Measurements from ENCODE around the gene IL11. TPM values are rescaled to one million over a fixed set of nuclear protein-coding genes. Genes with fewer than 3 reads are reported as not detected.

Gene IL11
- total and polyA plus RNA-seq, 2 of the 13 experiments (the other 11 are each of a cell fraction or from before 2014, with no cell fraction given): 2.5 to 2.9 TPM

DNA sequence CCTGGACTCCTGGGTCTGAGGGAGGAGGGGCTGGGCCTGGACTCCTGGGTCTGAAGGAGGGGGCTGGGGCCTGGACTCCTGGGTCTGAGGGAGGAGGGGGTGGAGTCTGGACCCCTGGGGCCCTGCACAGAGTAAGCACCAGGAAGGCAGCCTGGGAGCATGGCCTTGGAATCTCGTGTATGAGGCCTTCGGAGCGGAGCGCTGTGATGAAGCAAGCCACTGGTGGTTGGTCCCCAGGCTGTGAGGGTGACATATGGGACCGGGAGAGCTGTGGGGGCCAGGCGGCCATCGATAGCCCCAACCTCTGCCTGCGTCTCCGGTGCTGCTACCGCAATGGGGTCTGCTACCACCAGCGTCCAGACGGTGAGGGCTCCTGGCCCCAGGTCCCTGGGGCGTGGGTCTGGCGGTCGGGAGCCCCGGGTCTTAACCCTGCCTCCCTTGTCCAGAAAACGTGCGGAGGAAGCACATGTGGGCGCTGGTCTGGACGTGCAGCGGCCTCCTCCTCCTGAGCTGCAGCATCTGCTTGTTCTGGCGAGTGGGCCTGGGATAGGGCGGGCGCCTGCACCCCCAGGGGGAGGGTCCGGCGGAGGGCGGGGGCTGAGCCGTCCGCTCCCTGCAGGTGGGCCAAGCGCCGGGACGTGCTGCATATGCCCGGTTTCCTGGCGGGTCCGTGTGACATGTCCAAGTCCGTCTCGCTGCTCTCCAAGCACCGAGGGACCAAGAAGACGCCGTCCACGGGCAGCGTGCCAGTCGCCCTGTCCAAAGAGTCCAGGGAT, 7.3 kb upstream of the IL11 start (continued):
- TF ChIP-seq, protein P1, sequence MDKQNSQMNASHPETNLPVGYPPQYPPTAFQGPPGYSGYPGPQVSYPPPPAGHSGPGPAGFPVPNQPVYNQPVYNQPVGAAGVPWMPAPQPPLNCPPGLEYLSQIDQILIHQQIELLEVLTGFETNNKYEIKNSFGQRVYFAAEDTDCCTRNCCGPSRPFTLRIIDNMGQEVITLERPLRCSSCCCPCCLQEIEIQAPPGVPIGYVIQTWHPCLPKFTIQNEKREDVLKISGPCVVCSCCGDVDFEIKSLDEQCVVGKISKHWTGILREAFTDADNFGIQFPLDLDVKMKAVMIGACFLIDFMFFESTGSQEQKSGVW (CRISPR knock-in tag; IDR thresholded peaks at IDR 0.05; ENCODE audit: borderline replicate concordance): no peak
- TF ChIP-seq, protein P2, sequence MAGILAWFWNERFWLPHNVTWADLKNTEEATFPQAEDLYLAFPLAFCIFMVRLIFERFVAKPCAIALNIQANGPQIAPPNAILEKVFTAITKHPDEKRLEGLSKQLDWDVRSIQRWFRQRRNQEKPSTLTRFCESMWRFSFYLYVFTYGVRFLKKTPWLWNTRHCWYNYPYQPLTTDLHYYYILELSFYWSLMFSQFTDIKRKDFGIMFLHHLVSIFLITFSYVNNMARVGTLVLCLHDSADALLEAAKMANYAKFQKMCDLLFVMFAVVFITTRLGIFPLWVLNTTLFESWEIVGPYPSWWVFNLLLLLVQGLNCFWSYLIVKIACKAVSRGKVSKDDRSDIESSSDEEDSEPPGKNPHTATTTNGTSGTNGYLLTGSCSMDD (CRISPR knock-in tag; IDR thresholded peaks at IDR 0.05): no peak
- no peak for TF ChIP-seq ZNF335 (CRISPR knock-in tag; IDR thresholded peaks at IDR 0.05)
- TF ChIP-seq KLF6 (CRISPR knock-in tag; IDR thresholded peaks at IDR 0.05): no peak
- no peak for TF ChIP-seq HNF4G (IDR thresholded peaks at IDR 0.05; ENCODE audit: borderline replicate concordance, low read depth, low read length)
- TF ChIP-seq HNF4G (CRISPR knock-in tag; IDR thresholded peaks at IDR 0.05; ENCODE audit: borderline replicate concordance, low read depth): no peak
- TF ChIP-seq ZNF274 (CRISPR knock-in tag; IDR thresholded peaks at IDR 0.05): no peak
- TF ChIP-seq TP53 (CRISPR knock-in tag; conservative IDR thresholded peaks at IDR 0.05): no peak
- TF ChIP-seq, protein P3, sequence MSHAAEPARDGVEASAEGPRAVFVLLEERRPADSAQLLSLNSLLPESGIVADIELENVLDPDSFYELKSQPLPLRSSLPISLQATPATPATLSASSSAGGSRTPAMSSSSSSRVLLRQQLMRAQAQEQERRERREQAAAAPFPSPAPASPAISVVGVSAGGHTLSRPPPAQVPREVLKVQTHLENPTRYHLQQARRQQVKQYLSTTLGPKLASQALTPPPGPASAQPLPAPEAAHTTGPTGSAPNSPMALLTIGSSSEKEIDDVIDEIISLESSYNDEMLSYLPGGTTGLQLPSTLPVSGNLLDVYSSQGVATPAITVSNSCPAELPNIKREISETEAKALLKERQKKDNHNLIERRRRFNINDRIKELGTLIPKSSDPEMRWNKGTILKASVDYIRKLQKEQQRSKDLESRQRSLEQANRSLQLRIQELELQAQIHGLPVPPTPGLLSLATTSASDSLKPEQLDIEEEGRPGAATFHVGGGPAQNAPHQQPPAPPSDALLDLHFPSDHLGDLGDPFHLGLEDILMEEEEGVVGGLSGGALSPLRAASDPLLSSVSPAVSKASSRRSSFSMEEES (CRISPR knock-in tag; IDR thresholded peaks at IDR 0.05): no peak
- TF ChIP-seq ZKSCAN8 (CRISPR knock-in tag; IDR thresholded peaks at IDR 0.05; ENCODE audit: borderline replicate concordance): 0 out of 2 replicates have a peak, but pooled peaks have one; percentile 19
- TF ChIP-seq HOXA3 (CRISPR knock-in tag; IDR thresholded peaks at IDR 0.05): peak; percentile 30; the same call in 1 of the 2 replicates
- TF ChIP-seq, protein P4, sequence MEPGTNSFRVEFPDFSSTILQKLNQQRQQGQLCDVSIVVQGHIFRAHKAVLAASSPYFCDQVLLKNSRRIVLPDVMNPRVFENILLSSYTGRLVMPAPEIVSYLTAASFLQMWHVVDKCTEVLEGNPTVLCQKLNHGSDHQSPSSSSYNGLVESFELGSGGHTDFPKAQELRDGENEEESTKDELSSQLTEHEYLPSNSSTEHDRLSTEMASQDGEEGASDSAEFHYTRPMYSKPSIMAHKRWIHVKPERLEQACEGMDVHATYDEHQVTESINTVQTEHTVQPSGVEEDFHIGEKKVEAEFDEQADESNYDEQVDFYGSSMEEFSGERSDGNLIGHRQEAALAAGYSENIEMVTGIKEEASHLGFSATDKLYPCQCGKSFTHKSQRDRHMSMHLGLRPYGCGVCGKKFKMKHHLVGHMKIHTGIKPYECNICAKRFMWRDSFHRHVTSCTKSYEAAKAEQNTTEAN (CRISPR knock-in tag; conservative IDR thresholded peaks at IDR 0.05): no peak
- no peak for TF ChIP-seq BHLHE40 (IDR thresholded peaks at IDR 0.05; ENCODE audit: low read length)
- no peak for TF ChIP-seq SMARCE1 (IDR thresholded peaks at IDR 0.05; ENCODE audit: borderline replicate concordance)
- TF ChIP-seq SRSF1 (optimal IDR thresholded peaks at IDR 0.05; ENCODE audit: low read depth, low read length): no peak
- no peak for TF ChIP-seq NRL (CRISPR knock-in tag; IDR thresholded peaks at IDR 0.05; ENCODE audit: borderline replicate concordance)
- no peak for TF ChIP-seq MYNN (CRISPR knock-in tag; IDR thresholded peaks at IDR 0.05; ENCODE audit: low read depth)
- TF ChIP-seq, protein P5, sequence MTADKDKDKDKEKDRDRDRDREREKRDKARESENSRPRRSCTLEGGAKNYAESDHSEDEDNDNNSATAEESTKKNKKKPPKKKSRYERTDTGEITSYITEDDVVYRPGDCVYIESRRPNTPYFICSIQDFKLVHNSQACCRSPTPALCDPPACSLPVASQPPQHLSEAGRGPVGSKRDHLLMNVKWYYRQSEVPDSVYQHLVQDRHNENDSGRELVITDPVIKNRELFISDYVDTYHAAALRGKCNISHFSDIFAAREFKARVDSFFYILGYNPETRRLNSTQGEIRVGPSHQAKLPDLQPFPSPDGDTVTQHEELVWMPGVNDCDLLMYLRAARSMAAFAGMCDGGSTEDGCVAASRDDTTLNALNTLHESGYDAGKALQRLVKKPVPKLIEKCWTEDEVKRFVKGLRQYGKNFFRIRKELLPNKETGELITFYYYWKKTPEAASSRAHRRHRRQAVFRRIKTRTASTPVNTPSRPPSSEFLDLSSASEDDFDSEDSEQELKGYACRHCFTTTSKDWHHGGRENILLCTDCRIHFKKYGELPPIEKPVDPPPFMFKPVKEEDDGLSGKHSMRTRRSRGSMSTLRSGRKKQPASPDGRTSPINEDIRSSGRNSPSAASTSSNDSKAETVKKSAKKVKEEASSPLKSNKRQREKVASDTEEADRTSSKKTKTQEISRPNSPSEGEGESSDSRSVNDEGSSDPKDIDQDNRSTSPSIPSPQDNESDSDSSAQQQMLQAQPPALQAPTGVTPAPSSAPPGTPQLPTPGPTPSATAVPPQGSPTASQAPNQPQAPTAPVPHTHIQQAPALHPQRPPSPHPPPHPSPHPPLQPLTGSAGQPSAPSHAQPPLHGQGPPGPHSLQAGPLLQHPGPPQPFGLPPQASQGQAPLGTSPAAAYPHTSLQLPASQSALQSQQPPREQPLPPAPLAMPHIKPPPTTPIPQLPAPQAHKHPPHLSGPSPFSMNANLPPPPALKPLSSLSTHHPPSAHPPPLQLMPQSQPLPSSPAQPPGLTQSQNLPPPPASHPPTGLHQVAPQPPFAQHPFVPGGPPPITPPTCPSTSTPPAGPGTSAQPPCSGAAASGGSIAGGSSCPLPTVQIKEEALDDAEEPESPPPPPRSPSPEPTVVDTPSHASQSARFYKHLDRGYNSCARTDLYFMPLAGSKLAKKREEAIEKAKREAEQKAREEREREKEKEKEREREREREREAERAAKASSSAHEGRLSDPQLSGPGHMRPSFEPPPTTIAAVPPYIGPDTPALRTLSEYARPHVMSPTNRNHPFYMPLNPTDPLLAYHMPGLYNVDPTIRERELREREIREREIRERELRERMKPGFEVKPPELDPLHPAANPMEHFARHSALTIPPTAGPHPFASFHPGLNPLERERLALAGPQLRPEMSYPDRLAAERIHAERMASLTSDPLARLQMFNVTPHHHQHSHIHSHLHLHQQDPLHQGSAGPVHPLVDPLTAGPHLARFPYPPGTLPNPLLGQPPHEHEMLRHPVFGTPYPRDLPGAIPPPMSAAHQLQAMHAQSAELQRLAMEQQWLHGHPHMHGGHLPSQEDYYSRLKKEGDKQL (CRISPR knock-in tag; IDR thresholded peaks at IDR 0.05; ENCODE audit: low read depth): no peak
- no peak for TF ChIP-seq ZNF839 (CRISPR knock-in tag; IDR thresholded peaks at IDR 0.05; ENCODE audit: borderline replicate concordance)
- no peak for TF ChIP-seq MBNL3 (CRISPR knock-in tag; conservative IDR thresholded peaks at IDR 0.05)
